SK-N-SH treated with all-trans-retinoic acid at 6 μM for 48 hours (cell line): Measurements from ENCODE around the gene CNTROB.

ENCODE experiments used
- ATAC-seq: fragments of 200-7000 bp; cut with Tn5 transposase; 3 replicates; pipeline ENCODE4 v1.9.1; 2020; ENCODE audit warnings: mild to moderate bottlenecking, moderate library complexity
- ARNTL ChIP-seq: fragments of 450-650 bp; formaldehyde crosslinking; IDR thresholded peaks from 2 replicates; pipeline ENCODE4 v1.5.0; 2020; ENCODE audit warnings: low read depth, mild to moderate bottlenecking, moderate library complexity, borderline replicate concordance
- BACH2 ChIP-seq: fragments of 250-450 bp; sonication (Bioruptor Pico); IDR thresholded peaks from 2 replicates; pipeline ENCODE4 v1.9.0; 2021; ENCODE audit warnings: mild to moderate bottlenecking, borderline replicate concordance
- CREB5 ChIP-seq: fragments of 250-450 bp; sonication (Bioruptor Pico); IDR thresholded peaks from 2 replicates; pipeline ENCODE4 v1.5.1; 2020; ENCODE audit warnings: low read depth, mild to moderate bottlenecking, moderate library complexity
- CSDC2 ChIP-seq: fragments of 250-450 bp; sonication (Bioruptor Pico); IDR thresholded peaks from 2 replicates; pipeline ENCODE4 v1.5.0; 2020; ENCODE audit warnings: mild to moderate bottlenecking, moderate library complexity
- CSRNP3 ChIP-seq: fragments of 250-450 bp; sonication (Bioruptor Pico); IDR thresholded peaks from 2 replicates; pipeline ENCODE4 v1.5.1; 2021; ENCODE audit warnings: mild to moderate bottlenecking, moderate library complexity
- ESRRG ChIP-seq: fragments of 250-450 bp; sonication (Bioruptor Pico); IDR thresholded peaks from 2 replicates; pipeline ENCODE4 v1.6.1; 2021; ENCODE audit warnings: mild to moderate bottlenecking
- GLIS3 ChIP-seq: fragments of 250-450 bp; sonication (Bioruptor Pico); IDR thresholded peaks from 2 replicates; pipeline ENCODE4 v1.5.0; 2020; ENCODE audit warnings: mild to moderate bottlenecking, moderate library complexity
- ISL1 ChIP-seq: fragments of 250-450 bp; sonication (Bioruptor Pico); IDR thresholded peaks from 2 replicates; pipeline ENCODE4 v2.1.2; 2022; ENCODE audit warnings: mild to moderate bottlenecking, moderate library complexity
- OSR1 ChIP-seq: fragments of 250-450 bp; sonication (Bioruptor Pico); IDR thresholded peaks from 2 replicates; pipeline ENCODE4 v1.8.0; 2022; ENCODE audit warnings: moderate library complexity, mild to moderate bottlenecking, inconsistent platforms
- PATZ1 ChIP-seq: fragments of 250-450 bp; sonication (Bioruptor Pico); IDR thresholded peaks from 2 replicates; pipeline ENCODE4 v1.8.0; 2020; ENCODE audit warnings: mild to moderate bottlenecking, moderate library complexity, borderline replicate concordance
- PPARA ChIP-seq: fragments of 250-450 bp; sonication (Bioruptor Pico); IDR thresholded peaks from 2 replicates; pipeline ENCODE4 v1.5.0; 2020; ENCODE audit warnings: mild to moderate bottlenecking, borderline replicate concordance
- RARB ChIP-seq: fragments of 250-450 bp; sonication (Bioruptor Pico); IDR thresholded peaks from 2 replicates; pipeline ENCODE4 v1.8.0; 2021; ENCODE audit warnings: mild to moderate bottlenecking, moderate library complexity
- SNAI2 ChIP-seq: fragments of 250-450 bp; sonication (Bioruptor Pico); IDR thresholded peaks from 2 replicates; pipeline ENCODE4 v1.5.0; 2020; ENCODE audit warnings: mild to moderate bottlenecking, moderate library complexity
- TCF4 ChIP-seq: fragments of 250-450 bp; sonication (Bioruptor Pico); IDR thresholded peaks from 2 replicates; pipeline ENCODE4 v1.8.0; 2021; ENCODE audit warnings: mild to moderate bottlenecking, moderate library complexity, borderline replicate concordance
- TOX ChIP-seq: fragments of 250-450 bp; sonication (Bioruptor Pico); IDR thresholded peaks from 2 replicates; pipeline ENCODE4 v1.8.0; 2021; ENCODE audit warnings: mild to moderate bottlenecking, moderate library complexity, borderline replicate concordance
- TSHZ2 ChIP-seq: fragments of 250-450 bp; sonication (Bioruptor Pico); IDR thresholded peaks from 2 replicates; pipeline ENCODE4 v1.5.0; 2020; ENCODE audit warnings: mild to moderate bottlenecking, moderate library complexity
- ZC3H10 ChIP-seq: fragments of 250-450 bp; sonication (Bioruptor Pico); IDR thresholded peaks from 2 replicates; pipeline ENCODE4 v1.5.1; 2021; ENCODE audit warnings: mild to moderate bottlenecking, moderate library complexity
- ZFP3 ChIP-seq: fragments of 250-450 bp; sonication (Bioruptor Pico); IDR thresholded peaks from 2 replicates; pipeline ENCODE4 v1.5.0; 2020; ENCODE audit warnings: mild to moderate bottlenecking, moderate library complexity
- ZFP30 ChIP-seq: fragments of 450-650 bp; formaldehyde crosslinking; IDR thresholded peaks from 2 replicates; pipeline ENCODE4 v1.5.0; 2022; ENCODE audit warnings: mild to moderate bottlenecking, moderate library complexity
- ZNF565 ChIP-seq: fragments of 450-650 bp; formaldehyde crosslinking; conservative IDR thresholded peaks from 2 replicates; pipeline ENCODE4 v1.5.0; 2020; ENCODE audit warnings: low read depth, mild to moderate bottlenecking, moderate library complexity
- ZNF70 ChIP-seq: fragments of 450-650 bp; formaldehyde crosslinking; IDR thresholded peaks from 2 replicates; pipeline ENCODE4 v1.5.0; 2020; ENCODE audit warnings: mild to moderate bottlenecking, moderate library complexity
- ZNF8 ChIP-seq: fragments of 450-650 bp; formaldehyde crosslinking; IDR thresholded peaks from 2 replicates; pipeline ENCODE4 v1.5.0; 2020; ENCODE audit warnings: mild to moderate bottlenecking, moderate library complexity
- TF ChIP-seq, protein P1 (sequence below): fragments of 250-450 bp; sonication (Bioruptor Pico); IDR thresholded peaks from 2 replicates; pipeline ENCODE4 v1.8.0; 2021; ENCODE audit warnings: low read depth, mild to moderate bottlenecking, moderate library complexity, borderline replicate concordance

CNTROB gene

GRCh38 chr17:7931709-7932482 is at the start of gene CNTROB, which contains the start of gene TRAPPC1:
TSS of gene CNTROB (plus strand) at chr17:7932206. CDS start at chr17:7933080, 874 bp downstream.
TSS of gene TRAPPC1 (minus strand) at chr17:7931946. CDS start at chr17:7931829, 117 bp downstream.
- ATAC-seq, result peak; percentile 88
- TF ChIP-seq BACH2 (CRISPR knock-in tag) (no peak; the same call in 1 of the 2 replicates), PPARA (peak; percentile 93), GLIS3 (CRISPR knock-in tag) (no peak), ISL1 (CRISPR knock-in tag) (no peak), TOX (CRISPR knock-in tag) (no peak), PATZ1 (CRISPR knock-in tag) (no peak), ZFP30 (CRISPR knock-in tag) (peak; percentile 57; the same call in 1 of the 2 replicates), ZNF565 (CRISPR knock-in tag) (peak; percentile 86; the same call in 1 of the 2 replicates), ZNF8 (CRISPR knock-in tag) (no peak), SNAI2 (CRISPR knock-in tag) (no peak; the same call in 1 of the 2 replicates), CSDC2 (CRISPR knock-in tag) (no peak), TSHZ2 (CRISPR knock-in tag) (peak; percentile 70; the same call in 1 of the 2 replicates), ZNF70 (peak; percentile 52; the same call in 1 of the 2 replicates), ZFP3 (CRISPR knock-in tag) (0 out of 2 replicates have a peak, but pooled peaks have one; percentile 23), TCF4 (CRISPR knock-in tag) (no peak), ARNTL (peak; percentile 65; the same call in 1 of the 2 replicates), RARB (CRISPR knock-in tag) (no peak), CSRNP3 (CRISPR knock-in tag) (no peak), ESRRG (CRISPR knock-in tag) (no peak), ZC3H10 (CRISPR knock-in tag) (no peak), CREB5 (peak; percentile 44; the same call in 1 of the 2 replicates), OSR1 (CRISPR knock-in tag) (no peak)
- TF ChIP-seq, protein P1, sequence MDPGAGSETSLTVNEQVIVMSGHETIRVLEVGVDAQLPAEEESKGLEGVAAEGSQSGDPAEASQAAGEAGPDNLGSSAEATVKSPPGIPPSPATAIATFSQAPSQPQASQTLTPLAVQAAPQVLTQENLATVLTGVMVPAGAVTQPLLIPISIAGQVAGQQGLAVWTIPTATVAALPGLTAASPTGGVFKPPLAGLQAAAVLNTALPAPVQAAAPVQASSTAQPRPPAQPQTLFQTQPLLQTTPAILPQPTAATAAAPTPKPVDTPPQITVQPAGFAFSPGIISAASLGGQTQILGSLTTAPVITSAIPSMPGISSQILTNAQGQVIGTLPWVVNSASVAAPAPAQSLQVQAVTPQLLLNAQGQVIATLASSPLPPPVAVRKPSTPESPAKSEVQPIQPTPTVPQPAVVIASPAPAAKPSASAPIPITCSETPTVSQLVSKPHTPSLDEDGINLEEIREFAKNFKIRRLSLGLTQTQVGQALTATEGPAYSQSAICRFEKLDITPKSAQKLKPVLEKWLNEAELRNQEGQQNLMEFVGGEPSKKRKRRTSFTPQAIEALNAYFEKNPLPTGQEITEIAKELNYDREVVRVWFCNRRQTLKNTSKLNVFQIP, result no peak
- TF ChIP-seq, all 23 proteins: peak for 8

DNA sequence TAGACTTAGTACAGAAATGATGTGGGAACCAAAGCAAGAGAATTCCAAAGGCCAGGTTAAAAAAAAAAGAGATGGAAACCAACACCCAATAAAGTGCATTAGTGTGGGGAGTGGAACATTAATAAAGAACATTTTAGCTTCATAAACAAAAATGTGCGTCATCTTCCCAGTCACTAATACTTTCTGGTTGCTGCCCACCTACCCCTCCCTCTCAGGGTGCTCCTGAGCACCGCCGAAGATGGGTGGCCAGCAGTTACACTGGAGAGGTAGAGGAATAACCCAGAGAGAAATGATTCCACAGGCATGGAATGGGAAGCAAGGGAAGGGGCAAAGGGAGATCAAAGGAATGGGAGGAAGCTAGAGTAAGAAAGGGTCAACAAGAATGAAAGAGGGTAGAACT is 49.4 kb upstream of the CNTROB start:
- ATAC-seq, result no peak
- TF ChIP-seq CSRNP3 (CRISPR knock-in tag) (no peak), ISL1 (CRISPR knock-in tag) (no peak), ARNTL (no peak), ZFP3 (CRISPR knock-in tag) (no peak), GLIS3 (CRISPR knock-in tag) (no peak)
- TF ChIP-seq, all 23 proteins: peak for 0
